Amniotic stem cell (primary cell): ENCODE results near the gene MEX3C.

ENCODE experiments used
- DNase-seq: peaks from one replicate; lab custom pipeline; 2025; lab: John Stamatoyannopoulos, UW

The MEX3C gene

GRCh38 chr18:51197661-51198424 lies at the start of gene MEX3C:
Gene MEX3C, minus strand, starts transcription at chr18:51197681. Its CDS starts 361 bp downstream, at chr18:51197320.
- DNase-seq = peak; percentile 96

GRCh38 chr18:51241226-51241625 lies 43.7 kb upstream of the MEX3C start:
- no peak for DNase-seq

- DNase-seq = no peak
Observed at GRCh38 chr18:51236225-51236624, 38.7 kb upstream of the MEX3C start.

- DNase-seq = no peak
Observed at GRCh38 chr18:51235009-51235789, 37.7 kb upstream of the MEX3C start.

- no peak for DNase-seq
Observed at GRCh38 chr18:51234117-51235008, 36.9 kb upstream of the MEX3C start.

GRCh38 chr18:51229328-51229727 lies 31.8 kb upstream of the MEX3C start:
- no peak for DNase-seq

- DNase-seq = no peak
Observed at GRCh38 chr18:51227660-51228059, 30.2 kb upstream of the MEX3C start.

- no peak for DNase-seq
Observed at GRCh38 chr18:51226587-51227350, 29.3 kb upstream of the MEX3C start.

- no peak for DNase-seq
Observed at GRCh38 chr18:51226068-51226467, 28.6 kb upstream of the MEX3C start.

GRCh38 chr18:51212606-51213005 lies 15.1 kb upstream of the MEX3C start:
- no peak for DNase-seq

GRCh38 chr18:51211552-51211951 lies 14.1 kb upstream of the MEX3C start:
- DNase-seq = no peak

- DNase-seq = no peak
Observed at GRCh38 chr18:51196811-51197660, 445 bp downstream of the MEX3C start.

GRCh38 chr18:51196118-51196810 lies 1.2 kb downstream of the MEX3C start:
- no peak for DNase-seq

GRCh38 chr18:51195451-51196117 lies 1.9 kb downstream of the MEX3C start:
- DNase-seq = peak; percentile 40

- no peak for DNase-seq
Observed at GRCh38 chr18:51195086-51195450, 2.4 kb downstream of the MEX3C start.

GRCh38 chr18:51194604-51195003 lies 2.9 kb downstream of the MEX3C start:
- no peak for DNase-seq

- DNase-seq = peak; percentile 33
Observed at GRCh38 chr18:51193621-51194287, 3.7 kb downstream of the MEX3C start.

GRCh38 chr18:51192696-51193095 lies 4.8 kb downstream of the MEX3C start:
- DNase-seq = no peak

GRCh38 chr18:51192026-51192425 lies 5.5 kb downstream of the MEX3C start:
- no peak for DNase-seq
